NCI-H748 treated with DMSO at 0.1 percent for 48 hours (cell line): ENCODE measurements around the gene PPFIBP1.

Experiments
- DNase-seq: peaks from one replicate; lab custom pipeline; 2025; lab: John Stamatoyannopoulos, UW

Gene PPFIBP1

GRCh38 chr12:27513155-27513824, 10.7 kb upstream of the PPFIBP1 start:
- DNase-seq: no peak

- DNase-seq: no peak
These were observed 8.3 kb upstream of the PPFIBP1 start for GRCh38 chr12:27515671-27516070.

- no peak for DNase-seq
These were observed 7.4 kb upstream of the PPFIBP1 start for GRCh38 chr12:27516625-27517024.

- no peak for DNase-seq
These were observed 6.5 kb upstream of the PPFIBP1 start for GRCh38 chr12:27517546-27517945.

GRCh38 chr12:27517961-27518665, 5.9 kb upstream of the PPFIBP1 start:
- no peak for DNase-seq

- DNase-seq: no peak
These were observed 2.9 kb upstream of the PPFIBP1 start for GRCh38 chr12:27521066-27521465.

GRCh38 chr12:27521981-27522380, 2.0 kb upstream of the PPFIBP1 start:
- no peak for DNase-seq

- no peak for DNase-seq
These were observed 733 bp upstream of the PPFIBP1 start for GRCh38 chr12:27523305-27523641.

GRCh38 chr12:27524494-27524835, 459 bp downstream of the PPFIBP1 start:
- no peak for DNase-seq

GRCh38 chr12:27524839-27525753, 1.1 kb downstream of the PPFIBP1 start:
- no peak for DNase-seq

GRCh38 chr12:27527512-27527911, 3.5 kb downstream of the PPFIBP1 start:
- DNase-seq: no peak

GRCh38 chr12:27528788-27529187, 4.8 kb downstream of the PPFIBP1 start:
- DNase-seq: no peak

- no peak for DNase-seq
These were observed 6.3 kb downstream of the PPFIBP1 start for GRCh38 chr12:27530157-27530922.

- no peak for DNase-seq
These were observed 7.9 kb downstream of the PPFIBP1 start for GRCh38 chr12:27531896-27532295.

GRCh38 chr12:27534060-27534764, 10.2 kb downstream of the PPFIBP1 start:
- DNase-seq: no peak

GRCh38 chr12:27534765-27535161, 10.8 kb downstream of the PPFIBP1 start:
- no peak for DNase-seq

GRCh38 chr12:27535318-27535717, 11.3 kb downstream of the PPFIBP1 start:
- no peak for DNase-seq

- DNase-seq: no peak
These were observed 14.1 kb downstream of the PPFIBP1 start for GRCh38 chr12:27537855-27538675.

- no peak for DNase-seq
These were observed 15.2 kb downstream of the PPFIBP1 start for GRCh38 chr12:27539191-27539631.

GRCh38 chr12:27541031-27541719, 17.2 kb downstream of the PPFIBP1 start:
- DNase-seq: no peak
